IPS-20b (cell line): Measurements from ENCODE around the gene VAC14.
A peak's percentile ranks its signal among the peaks of the same experiment; 100 is the strongest.

Experiments
- H3K27ac ChIP-seq: one replicate; pipeline ENCODE4 v1.5.1; 2013; ENCODE audit warnings: low read length
- H3K27me3 ChIP-seq: 2 replicates; pipeline ENCODE4 v1.6.1; 2013; ENCODE audit warnings: mild to moderate bottlenecking, low read length, inconsistent platforms; ENCODE audit not compliant: insufficient read depth
- H3K36me3 ChIP-seq: 2 replicates; pipeline ENCODE4 v1.6.1; 2013; ENCODE audit warnings: low read depth, mild to moderate bottlenecking, inconsistent platforms, low read length, moderate library complexity; ENCODE audit not compliant: insufficient read depth
- H3K4me1 ChIP-seq: 2 replicates; pipeline ENCODE4 v1.6.1; 2013; ENCODE audit warnings: mild to moderate bottlenecking, control low read depth, inconsistent platforms, low read length, moderate library complexity; ENCODE audit not compliant: insufficient read depth
- H3K4me3 ChIP-seq: 2 replicates; pipeline ENCODE4 v1.5.1; 2013; ENCODE audit warnings: mild to moderate bottlenecking, low read length, inconsistent platforms
- H3K9ac ChIP-seq: 2 replicates; pipeline ENCODE4 v1.6.1; 2013; ENCODE audit warnings: low read depth, mild to moderate bottlenecking, inconsistent platforms, low read length, moderate library complexity
- H3K9me3 ChIP-seq: 2 replicates; pipeline ENCODE4 v1.6.1; 2013; ENCODE audit warnings: mild to moderate bottlenecking, low read depth, low read length, inconsistent platforms; ENCODE audit not compliant: insufficient read depth

Gene VAC14

GRCh38 chr16:70699696-70700095 is 101.3 kb downstream of the VAC14 start:
- Histone ChIP-seq H3K4me3 (no peak overlapping the region), H3K4me1 (peaks cover 22% of the 10 kb centered on the region)

GRCh38 chr16:70698901-70699300 is 102.1 kb downstream of the VAC14 start:
- Histone ChIP-seq H3K27me3 (no peaks in the 10 kb centered on the region), H3K9ac (no peak overlapping the region), H3K4me3 (no peak overlapping the region), H3K9me3 (no peaks in the 10 kb centered on the region), H3K36me3 (no peaks in the 10 kb centered on the region), H3K27ac (no peak overlapping the region), H3K4me1 (peaks cover 28% of the 10 kb centered on the region)

More at GRCh38 chr16:70699696-70700095, 101.3 kb downstream of the VAC14 start:
- Histone ChIP-seq H3K27ac (no peak overlapping the region), H3K9me3 (no peaks in the 10 kb centered on the region), H3K27me3 (no peaks in the 10 kb centered on the region), H3K9ac (no peak overlapping the region), H3K36me3 (no peaks in the 10 kb centered on the region)

GRCh38 chr16:70697594-70698170 is 103.3 kb downstream of the VAC14 start:
- Histone ChIP-seq H3K27me3 (no peaks in the 10 kb centered on the region), H3K9ac (no peak overlapping the region; the same call in 1 of the 2 replicates), H3K36me3 (no peaks in the 10 kb centered on the region), H3K4me3 (no peak overlapping the region), H3K9me3 (no peaks in the 10 kb centered on the region), H3K27ac (no peak overlapping the region), H3K4me1 (peaks cover 23% of the 10 kb centered on the region)

GRCh38 chr16:70696952-70697593 is 103.9 kb downstream of the VAC14 start:
- no peak overlapping the region for H3K27ac ChIP-seq
- no peaks in the 10 kb centered on the region for H3K9me3 ChIP-seq
- no peaks in the 10 kb centered on the region for H3K27me3 ChIP-seq
- no peak overlapping the region for H3K9ac ChIP-seq
- H3K4me1 ChIP-seq = peaks cover 23% of the 10 kb centered on the region
- H3K4me3 ChIP-seq = no peak overlapping the region
- H3K36me3 ChIP-seq = no peaks in the 10 kb centered on the region

DNA sequence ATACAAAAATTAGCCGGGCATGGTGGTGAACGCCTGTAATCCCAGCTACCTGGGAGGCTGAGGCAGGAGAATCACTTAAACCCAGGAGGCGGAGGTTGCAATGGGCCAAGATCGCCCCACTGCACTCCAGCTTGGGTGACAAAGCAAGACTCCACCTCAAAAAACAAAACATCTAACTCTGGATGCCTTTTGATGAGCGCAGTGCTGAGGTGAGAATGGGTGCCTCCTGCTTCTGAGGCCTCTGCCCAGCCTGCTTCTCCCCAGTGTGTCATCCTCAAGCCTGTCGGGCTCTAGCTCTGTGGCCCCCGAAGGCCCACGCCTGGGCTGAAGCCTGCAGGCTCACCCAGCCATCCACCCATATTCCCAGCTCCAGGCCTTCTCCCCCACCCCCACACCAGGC is 104.6 kb downstream of the VAC14 start:
- Histone ChIP-seq H3K9ac (no peak overlapping the region), H3K4me3 (no peak overlapping the region), H3K27ac (no peak overlapping the region)

DNA sequence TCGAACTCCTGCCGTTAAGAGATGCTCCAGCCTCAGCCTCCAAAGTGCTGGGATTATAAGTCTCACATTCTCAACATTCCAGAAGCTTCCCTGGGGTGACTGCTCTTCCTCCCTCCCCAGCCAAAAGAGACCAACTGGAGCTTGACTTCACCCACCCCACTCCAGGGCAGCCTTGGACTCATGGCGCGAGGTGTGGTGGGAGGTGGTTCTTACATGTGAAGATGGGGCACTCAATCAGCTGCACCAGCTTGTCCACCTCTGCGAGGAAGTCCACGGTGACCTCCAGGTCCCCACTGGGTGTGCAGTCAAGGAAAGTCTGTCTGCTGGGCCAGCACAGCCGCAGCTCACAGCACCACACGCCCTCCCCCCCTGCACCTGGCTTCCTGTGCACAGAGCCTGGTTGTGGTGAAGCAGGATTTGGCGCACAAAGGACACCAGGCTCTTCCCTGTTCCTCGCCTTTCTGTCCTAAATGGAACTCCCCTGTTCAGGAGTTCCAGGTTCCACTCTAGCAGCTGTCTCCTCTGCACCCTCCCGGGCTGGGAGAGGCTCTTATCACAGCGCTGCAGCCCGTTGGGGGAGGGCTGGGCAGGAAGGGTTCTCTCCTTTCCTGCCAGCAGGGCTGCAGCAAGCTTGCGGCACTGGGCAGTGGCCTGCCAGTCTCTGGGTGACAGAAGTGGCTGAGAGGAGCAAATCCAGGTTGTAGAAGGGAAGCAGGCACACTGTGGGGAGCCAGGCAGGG is 105.5 kb downstream of the VAC14 start:
- Histone ChIP-seq H3K9ac (peak overlapping the region; percentile 21; the same call in 1 of the 2 replicates), H3K36me3 (no peaks in the 10 kb centered on the region), H3K27me3 (no peaks in the 10 kb centered on the region), H3K4me3 (no peak overlapping the region), H3K4me1 (peaks cover 23% of the 10 kb centered on the region), H3K27ac (no peak overlapping the region), H3K9me3 (no peaks in the 10 kb centered on the region)

More for the DNA sequence above, 104.6 kb downstream of the VAC14 start:
- H3K27me3 ChIP-seq = no peaks in the 10 kb centered on the region
- H3K36me3 ChIP-seq = no peaks in the 10 kb centered on the region
- H3K4me1 ChIP-seq = peaks cover 23% of the 10 kb centered on the region
- H3K9me3 ChIP-seq = no peaks in the 10 kb centered on the region

GRCh38 chr16:70694868-70695218 is 106.1 kb downstream of the VAC14 start:
- peaks cover 23% of the 10 kb centered on the region for H3K4me1 ChIP-seq
- peak overlapping the region; percentile 64 for H3K27ac ChIP-seq
- H3K27me3 ChIP-seq = no peaks in the 10 kb centered on the region
- no peak overlapping the region for H3K9ac ChIP-seq
- H3K4me3 ChIP-seq = no peak overlapping the region
- no peaks in the 10 kb centered on the region for H3K36me3 ChIP-seq
- H3K9me3 ChIP-seq = no peaks in the 10 kb centered on the region

DNA sequence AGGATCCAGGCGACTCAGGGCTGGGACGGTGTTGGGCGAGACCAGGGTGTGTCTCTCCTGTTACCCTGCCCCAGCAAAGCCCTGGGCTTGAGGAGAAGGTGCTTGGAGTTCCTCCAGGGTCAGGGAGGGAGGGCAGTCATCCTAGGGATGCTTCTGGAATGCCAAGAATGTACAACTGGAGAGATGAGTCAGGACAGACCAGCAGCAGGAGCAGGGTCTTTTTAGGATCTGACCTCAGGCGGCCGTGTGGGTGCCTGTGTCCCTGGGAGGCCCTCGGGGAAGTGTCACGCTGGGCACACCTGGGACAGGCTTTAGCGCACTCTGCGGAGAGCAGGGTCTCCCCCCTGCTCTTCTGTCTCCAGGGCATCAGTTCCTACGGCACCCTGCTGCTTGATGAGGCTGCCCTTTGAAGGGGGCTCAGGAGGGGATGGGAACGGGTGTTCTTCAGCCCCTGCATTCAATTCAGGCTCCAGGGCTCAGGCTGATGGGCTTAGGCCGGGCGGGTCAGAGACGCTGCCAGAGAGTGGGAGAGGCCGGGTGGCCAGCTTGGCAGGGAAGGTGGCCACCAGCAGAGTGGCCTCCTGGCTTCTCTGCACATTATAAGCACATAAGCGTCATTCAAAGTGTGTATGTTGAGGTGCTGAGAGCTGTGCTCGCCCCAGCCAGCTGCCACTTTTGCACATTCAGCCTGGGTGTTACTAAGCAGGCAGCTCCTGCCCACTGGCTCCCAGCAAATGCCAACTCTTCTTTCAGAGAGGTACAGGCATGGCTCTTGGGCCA is 106.7 kb downstream of the VAC14 start:
- H3K4me3 ChIP-seq = no peak overlapping the region

DNA sequence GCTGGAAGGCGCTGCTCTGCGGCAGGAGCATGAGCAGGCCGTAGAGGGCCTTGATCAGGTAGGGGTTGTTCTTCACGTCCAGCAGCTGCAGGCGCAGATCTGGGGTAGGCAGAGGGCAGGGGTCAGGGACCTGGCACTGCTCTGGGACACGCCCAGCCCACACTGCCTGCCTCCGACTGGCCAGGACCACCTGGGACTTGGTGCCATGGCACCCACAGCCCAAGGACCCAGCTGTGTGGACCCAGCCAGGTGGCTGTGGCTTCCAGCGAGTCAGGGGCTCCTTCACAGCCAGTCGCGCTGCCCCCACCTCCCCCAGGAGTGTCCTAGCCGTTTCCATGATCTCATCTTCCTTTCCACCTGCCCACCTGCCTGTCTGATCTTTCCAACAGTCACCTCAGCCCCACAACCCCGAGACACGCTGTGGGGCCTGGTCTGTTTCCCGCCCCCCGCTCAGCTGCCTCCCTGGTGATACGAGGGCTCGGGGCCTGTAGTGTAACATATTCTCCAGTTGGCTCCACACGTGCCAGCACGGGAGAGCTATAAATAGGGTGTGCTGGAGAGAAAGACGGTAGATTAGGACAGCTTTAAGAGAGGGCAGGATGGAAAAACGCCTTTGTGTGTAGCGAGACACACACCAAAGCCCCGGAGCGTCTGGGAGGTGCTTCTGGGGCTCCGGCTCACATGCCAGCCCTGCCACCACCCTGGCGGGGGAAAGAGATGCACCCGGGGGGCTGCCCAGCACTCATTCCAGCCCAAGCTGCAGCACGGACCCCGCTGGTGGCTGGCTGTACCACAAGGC is 107.9 kb downstream of the VAC14 start:
- H3K27me3 ChIP-seq = no peaks in the 10 kb centered on the region
- peak overlapping the region; percentile 37; the same call in 1 of the 2 replicates for H3K9ac ChIP-seq
- H3K36me3 ChIP-seq = no peaks in the 10 kb centered on the region
- no peak overlapping the region for H3K27ac ChIP-seq
- H3K4me1 ChIP-seq = peaks cover 23% of the 10 kb centered on the region
- H3K9me3 ChIP-seq = no peaks in the 10 kb centered on the region
- no peak overlapping the region for H3K4me3 ChIP-seq

More for the DNA sequence above, 106.7 kb downstream of the VAC14 start:
- no peaks in the 10 kb centered on the region for H3K9me3 ChIP-seq
- H3K36me3 ChIP-seq = no peaks in the 10 kb centered on the region
- H3K27me3 ChIP-seq = no peaks in the 10 kb centered on the region
- H3K27ac ChIP-seq = peak overlapping the region; percentile 64
- peaks cover 23% of the 10 kb centered on the region for H3K4me1 ChIP-seq
- peak overlapping the region; percentile 37; the same call in 1 of the 2 replicates for H3K9ac ChIP-seq

GRCh38 chr16:70692130-70692872 is 108.7 kb downstream of the VAC14 start:
- no peaks in the 10 kb centered on the region for H3K27me3 ChIP-seq
- peaks cover 25% of the 10 kb centered on the region for H3K4me1 ChIP-seq
- H3K9ac ChIP-seq = no peak overlapping the region
- no peak overlapping the region for H3K27ac ChIP-seq
- H3K9me3 ChIP-seq = no peaks in the 10 kb centered on the region
- H3K4me3 ChIP-seq = no peak overlapping the region
- H3K36me3 ChIP-seq = no peaks in the 10 kb centered on the region
